K562 (cell line): ENCODE data around the gene UNC119B. TPM values are rescaled to one million over a fixed set of nuclear protein-coding genes. Genes with fewer than 3 reads are reported as not detected.

ENCODE experiments used
- ATAC-seq: fragments of 200-7000 bp; cut with Tn5 transposase; 3 replicates; pipeline ENCODE4 v1.9.1; 2020; ENCODE audit warnings: moderate library complexity
- BruUV-seq: library from RNA; stranded (reverse); fragments of 400-500 nt; replicated peaks from 2 replicates; lab custom pipeline; 2021; lab: Mats Ljungman, UMichigan
- CTCF ChIA-PET: fragments of 300-600 bp; formaldehyde crosslinking; extraction: SDS; loops from one replicate; lab custom pipeline; 2021; ENCODE audit warnings: low intra/inter-chr PET ratio; lab: Yijun Ruan, JAX
- POLR2A ChIA-PET: fragments of 300-600, 350-650 bp; sonication (Branson Sonifier 250); formaldehyde crosslinking; extraction: SDS; loops from one replicate; lab custom pipeline; 2021; ENCODE audit warnings: antibody characterized with exemption, inconsistent platforms; lab: Yijun Ruan, JAX
- DNase-seq, 4 experiments: peaks; one replicate each; pipeline versions ENCODE4 v3.0.0 to v3.0.0-alpha.2; 2011 to 2018; ENCODE audit warnings: low spot score in 3 of 4, mixed read lengths in 3 of 4; ENCODE audit errors: extremely low read depth in 1 of 4
- FAIRE-seq: peaks from 2 replicates; lab custom pipeline; 2011; peaks lifted over from hg19 to GRCh38; lab: Jason Lieb, UNC
- H2AFZ ChIP-seq: 2 replicates; pipeline ENCODE4 v1.6.0; 2011; ENCODE audit warnings: low read depth, low read length, control low read depth, inconsistent platforms
- H3K27ac ChIP-seq: fragments of 200-600 bp; 3 replicates; pipeline ENCODE4 v1.8.0; 2011; ENCODE audit warnings: low read depth, mild to moderate bottlenecking, control low read depth, inconsistent platforms, low read length, moderate library complexity, mixed read lengths; ENCODE audit errors: extremely low read depth
- H3K27me3 ChIP-seq, 2 experiments: fragments of 300-600 bp in 1 of 2; 2 replicates in 1 of 2; 3 replicates in 1 of 2; pipeline versions ENCODE4 v1.6.0 to v1.8.0; 2011; ENCODE audit warnings: inconsistent platforms in 2 of 2, low read length in 2 of 2, mild to moderate bottlenecking in 1 of 2, mixed read lengths in 1 of 2, moderate library complexity in 1 of 2; ENCODE audit not compliant: control insufficient read depth in 2 of 2, insufficient read depth in 2 of 2
- H3K36me3 ChIP-seq: fragments of 300-600 bp; 3 replicates; pipeline ENCODE4 v1.8.0; 2011; ENCODE audit warnings: mild to moderate bottlenecking, low read length, inconsistent platforms; ENCODE audit not compliant: control insufficient read depth, insufficient read depth
- H3K4me1 ChIP-seq, 2 experiments: fragments of 200-600 bp in 1 of 2; replicated peaks in 1 of 2; 2 replicates in 1 of 2; 3 replicates in 1 of 2; pipeline versions ENCODE4 v1.5.1 to v1.8.0; 2011; ENCODE audit warnings: inconsistent platforms in 2 of 2, low read length in 2 of 2, mild to moderate bottlenecking in 1 of 2, mixed read lengths in 1 of 2, moderate library complexity in 1 of 2; ENCODE audit not compliant: control insufficient read depth in 2 of 2, insufficient read depth in 2 of 2
- H3K4me2 ChIP-seq: 2 replicates; pipeline ENCODE4 v1.6.1; 2011; ENCODE audit warnings: low read length, control low read depth, inconsistent platforms, mixed read lengths; ENCODE audit not compliant: insufficient read depth
- H3K4me3 ChIP-seq: fragments of 200-600 bp; sonication (generic), shearing (Covaris generic); 2 replicates; pipeline ENCODE4 v1.5.1; 2016; ENCODE audit warnings: control low read depth, inconsistent platforms
- H3K79me2 ChIP-seq: fragments of 200-600 bp; 3 replicates; pipeline ENCODE4 v1.8.0; 2011; ENCODE audit warnings: low read length, inconsistent platforms; ENCODE audit not compliant: control insufficient read depth, insufficient read depth
- H3K9ac ChIP-seq, 2 experiments: 2 replicates each; pipeline versions ENCODE4 v1.6.0 to v1.6.1; 2011; ENCODE audit warnings: low read depth in 2 of 2, low read length in 2 of 2, control low read depth in 1 of 2, inconsistent platforms in 1 of 2, mild to moderate bottlenecking in 1 of 2, mixed read lengths in 1 of 2; ENCODE audit not compliant: insufficient read depth in 1 of 2
- H3K9me1 ChIP-seq: one replicate; pipeline ENCODE4 v1.6.0; 2011; ENCODE audit warnings: inconsistent platforms, mild to moderate bottlenecking, low read length, moderate library complexity; ENCODE audit not compliant: control insufficient read depth, insufficient read depth
- H3K9me3 ChIP-seq: replicated peaks from 2 replicates; pipeline ENCODE4 v1.5.1; 2011; ENCODE audit warnings: low read depth, low read length, inconsistent platforms; ENCODE audit not compliant: control insufficient read depth, insufficient read depth
- H4K20me1 ChIP-seq: replicated peaks from 2 replicates; pipeline ENCODE4 v1.6.1; 2011; ENCODE audit warnings: low read length, inconsistent platforms, mixed read lengths; ENCODE audit not compliant: control insufficient read depth, insufficient read depth
- ARHGAP35 ChIP-seq: fragments of 450-650 bp; IDR thresholded peaks from 2 replicates; pipeline ENCODE4 v1.6.1; 2018; ENCODE audit not compliant: partially characterized antibody
- CREM ChIP-seq: IDR thresholded peaks from 2 replicates; pipeline ENCODE4 v1.6.1; 2014; ENCODE audit warnings: antibody characterized with exemption, low read depth
- RAD51 ChIP-seq: fragments of 450-650 bp; IDR thresholded peaks from 2 replicates; pipeline ENCODE4 v1.7.1; 2016; ENCODE audit warnings: low read depth, mild to moderate bottlenecking, borderline replicate concordance
- U2AF2 ChIP-seq: fragments of 200-400 bp; formaldehyde crosslinking; optimal IDR thresholded peaks from 2 replicates; pipeline ENCODE3; 2017; ENCODE audit warnings: low read depth, mild to moderate bottlenecking, low read length
- ZBTB7A ChIP-seq: IDR thresholded peaks from 2 replicates; pipeline ENCODE4 v1.6.1; 2011; ENCODE audit warnings: low read depth, mild to moderate bottlenecking, low read length, moderate library complexity, borderline replicate concordance; ENCODE audit not compliant: control insufficient read depth
- ZNF12 ChIP-seq: sonication (generic); formaldehyde crosslinking; IDR thresholded peaks from 2 replicates; pipeline ENCODE4 v1.4.0; 2020; ENCODE audit warnings: mild to moderate bottlenecking, missing genetic modification reagents
- ZNF121 ChIP-seq: sonication (generic); formaldehyde crosslinking; conservative IDR thresholded peaks from 2 replicates; pipeline ENCODE4 v1.8.0; 2022; ENCODE audit warnings: missing genetic modification reagents
- ZNF316 ChIP-seq: fragments of 450-650 bp; IDR thresholded peaks from 2 replicates; pipeline ENCODE4 v1.6.1; 2016
- ZNF354B ChIP-seq: fragments of 250-450 bp; sonication (Bioruptor Pico); IDR thresholded peaks from 2 replicates; pipeline ENCODE4 v1.4.0; 2020
- ZSCAN32 ChIP-seq: fragments of 450-650 bp; formaldehyde crosslinking; IDR thresholded peaks from 2 replicates; pipeline ENCODE4 v1.4.0; 2020; ENCODE audit warnings: mild to moderate bottlenecking, moderate library complexity
- WGBS: fragments of 100-300 bp; shearing (Covaris generic); methylation state at CpG from one replicate; pipeline ENCODE4 v1.1.6; 2016; ENCODE audit warnings: low coverage, mixed read lengths; ENCODE audit not compliant: insufficient coverage; ENCODE audit errors: missing lambda C conversion rate; 5-methylcytosine and 5-hydroxymethylcytosine counted together
- in situ Hi-C: fragments of 300-500 bp; cut with MboI; formaldehyde crosslinking; loops from 4 replicates; pipeline ENCODE4 v1.15.0; 2018; ENCODE audit warnings: inconsistent platforms, mixed read lengths
- intact Hi-C: fragments of 100-400 bp; cut with micrococcal nuclease; formaldehyde crosslinking; loops from 2 replicates; pipeline ENCODE4 v1.14.2; 2022
- polyA plus RNA-seq, 8 experiments: library from polyadenylated mRNA; depleted of rRNA in 4 of 8; stranded (reverse) in 5 of 8; unstranded in 3 of 8; fragments of >200 nt; fragmentation: Nextera tagmentation in 2 of 8; fragmentation: Illumina TruSeq in 1 of 8; extraction: Ambion mirVana in 2 of 8; extraction: Trizol in 1 of 8; gene quantifications; 2 replicates each; pipeline versions ENCODE4 v1.2.1 to v1.2.3, GENCODE V29; 2011 to 2014; ENCODE audit warnings: inconsistent platforms in 1 of 8, missing spikeins in 1 of 8
- total RNA-seq, 7 experiments: library from RNA; depleted of rRNA in 6 of 7; stranded (reverse); fragments of >200 nt in 6 of 7; fragmentation: Illumina TruSeq in 2 of 7; extraction: Trizol in 2 of 7; gene quantifications; 2 replicates each; pipeline versions ENCODE4 v1.2.1 to v1.2.3, GENCODE V29; 2011 to 2021; ENCODE audit warnings: low replicate concordance in 1 of 7
- TF ChIP-seq, protein P1 (sequence below): sonication (generic); formaldehyde crosslinking; IDR thresholded peaks from 2 replicates; pipeline ENCODE4 v1.8.0; 2022; ENCODE audit warnings: missing genetic modification reagents, mild to moderate bottlenecking, borderline replicate concordance

Gene UNC119B
- total and polyA plus RNA-seq, 9 of the 15 experiments (the other 6 are each of a cell fraction or from before 2014, with no cell fraction given) = 4.0 to 34.5 (median 15.1) TPM

DNA sequence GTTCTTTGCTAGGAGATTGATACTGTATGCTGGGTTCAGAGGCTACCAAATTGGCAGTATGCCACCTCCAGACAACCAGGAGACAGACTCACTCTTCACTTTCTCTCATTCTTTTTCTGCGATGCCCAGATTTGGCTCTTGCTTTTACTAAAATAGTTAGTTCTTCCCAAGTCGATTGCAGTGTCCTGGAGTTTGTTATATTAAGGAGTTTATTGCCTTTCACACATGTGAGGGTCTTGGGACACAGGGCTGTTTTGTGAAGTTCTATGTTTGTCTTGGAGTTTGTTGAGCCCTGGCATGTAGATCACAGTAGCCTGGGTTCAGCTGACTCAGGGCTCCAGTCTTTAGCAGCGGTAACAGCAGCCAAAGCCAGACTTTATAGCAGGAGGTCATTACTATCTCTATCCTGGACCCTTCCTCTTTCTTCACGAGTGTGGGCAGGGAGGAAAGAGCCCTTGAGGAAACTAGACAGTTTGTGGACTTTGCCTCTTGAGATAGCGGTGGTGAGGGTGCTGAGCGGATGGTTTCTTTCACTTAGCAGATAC, 21.7 kb upstream of the UNC119B start (continued):
- TF ChIP-seq ZBTB7A = peak; percentile 24; the same call in 1 of the 2 replicates

DNA sequence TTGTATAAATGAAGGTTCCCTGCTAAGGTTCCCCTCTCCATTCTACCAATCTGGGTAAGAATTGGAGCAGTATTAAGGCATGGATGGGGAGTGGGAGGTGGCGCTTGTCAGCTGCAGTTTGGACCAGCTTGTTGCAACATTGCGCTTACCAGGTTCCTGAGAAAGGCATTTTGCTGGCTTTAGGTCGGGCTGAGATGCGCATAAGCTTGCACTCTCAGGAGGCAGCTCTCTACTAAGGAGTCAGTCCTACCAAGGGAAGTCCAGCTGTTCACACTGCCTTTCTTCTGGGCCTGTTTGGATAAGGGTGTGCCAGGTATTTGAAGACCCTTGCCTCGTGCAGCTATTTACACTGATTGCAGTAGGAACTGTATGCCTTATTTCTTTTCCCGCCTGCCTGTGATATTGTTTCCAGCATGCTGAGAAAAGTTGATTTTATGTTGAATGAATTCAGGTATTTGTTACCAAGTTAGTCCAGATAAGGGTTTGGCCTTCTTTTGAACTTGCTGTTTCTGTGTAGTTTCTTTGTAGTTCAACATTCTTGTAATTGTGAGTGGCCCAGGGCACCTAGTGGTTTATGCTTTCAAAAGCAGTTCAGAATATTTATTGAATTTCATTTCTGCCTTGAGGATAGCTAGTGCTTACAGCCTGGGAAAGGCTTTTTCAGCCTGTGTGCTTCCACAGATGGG, 20.7 kb upstream of the UNC119B start:
- H4K20me1 ChIP-seq = peaks cover 19% of the 10 kb centered on the region
- CTCF ChIA-PET = no interaction called here
- no peak for FAIRE-seq
- ATAC-seq = no peak
- no peaks in the 10 kb centered on the region for H3K27me3 ChIP-seq
- no peak overlapping the region for H3K27ac ChIP-seq
- no peaks in the 10 kb centered on the region for H3K9me1 ChIP-seq
- no peak overlapping the region for H2AFZ ChIP-seq
- H3K4me2 ChIP-seq = peak overlapping the region; percentile 92
- H3K4me3 ChIP-seq = peak overlapping the region; percentile 91
- peaks cover 38% of the 10 kb centered on the region for H3K36me3 ChIP-seq
- intact Hi-C loops (no loop called here), in situ Hi-C loops (no loop called here)
- 64% methylated on average over 6 of the region's 6 CpGs for WGBS
- peaks cover 17 to 19% of the 10 kb centered on the region in 2 experiments; a peak in 3 of 5 replicates for H3K4me1 ChIP-seq
- peak overlapping the region; percentile 79 to 87; a peak in 2 of 4 replicates for H3K9ac ChIP-seq
- TF ChIP-seq ZSCAN32 (CRISPR knock-in tag) (no peak), ZNF316 (no peak), RAD51 (no peak), ZNF354B (CRISPR knock-in tag) (no peak), ZNF12 (no peak), ARHGAP35 (no peak), ZNF121 (CRISPR knock-in tag) (no peak), U2AF2 (no peak), CREM (no peak)
- TF ChIP-seq, protein P1, sequence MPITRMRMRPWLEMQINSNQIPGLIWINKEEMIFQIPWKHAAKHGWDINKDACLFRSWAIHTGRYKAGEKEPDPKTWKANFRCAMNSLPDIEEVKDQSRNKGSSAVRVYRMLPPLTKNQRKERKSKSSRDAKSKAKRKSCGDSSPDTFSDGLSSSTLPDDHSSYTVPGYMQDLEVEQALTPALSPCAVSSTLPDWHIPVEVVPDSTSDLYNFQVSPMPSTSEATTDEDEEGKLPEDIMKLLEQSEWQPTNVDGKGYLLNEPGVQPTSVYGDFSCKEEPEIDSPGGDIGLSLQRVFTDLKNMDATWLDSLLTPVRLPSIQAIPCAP = no peak
- peaks cover 65% of the 10 kb centered on the region for H3K79me2 ChIP-seq
- no peak for DNase-seq
- POLR2A ChIA-PET = interaction anchor here (0.9 to 3.3 kb wide), 4 partner anchors 9 to 396 kb away, joined by 3 to 10 read pairs (median 4); partner anchors contain the start of gene RNU4-1
- no TSS peak for BruUV-seq
- H3K9me3 ChIP-seq = no peaks in the 10 kb centered on the region
